ENCODE data around the gene NDUFB10.
"Not testable (repeated sequence)": the region's sequence is repeated elsewhere in the genome, so short reads cannot be mapped to it uniquely, and the experiment has no call there.

The NDUFB10 gene

DNA sequence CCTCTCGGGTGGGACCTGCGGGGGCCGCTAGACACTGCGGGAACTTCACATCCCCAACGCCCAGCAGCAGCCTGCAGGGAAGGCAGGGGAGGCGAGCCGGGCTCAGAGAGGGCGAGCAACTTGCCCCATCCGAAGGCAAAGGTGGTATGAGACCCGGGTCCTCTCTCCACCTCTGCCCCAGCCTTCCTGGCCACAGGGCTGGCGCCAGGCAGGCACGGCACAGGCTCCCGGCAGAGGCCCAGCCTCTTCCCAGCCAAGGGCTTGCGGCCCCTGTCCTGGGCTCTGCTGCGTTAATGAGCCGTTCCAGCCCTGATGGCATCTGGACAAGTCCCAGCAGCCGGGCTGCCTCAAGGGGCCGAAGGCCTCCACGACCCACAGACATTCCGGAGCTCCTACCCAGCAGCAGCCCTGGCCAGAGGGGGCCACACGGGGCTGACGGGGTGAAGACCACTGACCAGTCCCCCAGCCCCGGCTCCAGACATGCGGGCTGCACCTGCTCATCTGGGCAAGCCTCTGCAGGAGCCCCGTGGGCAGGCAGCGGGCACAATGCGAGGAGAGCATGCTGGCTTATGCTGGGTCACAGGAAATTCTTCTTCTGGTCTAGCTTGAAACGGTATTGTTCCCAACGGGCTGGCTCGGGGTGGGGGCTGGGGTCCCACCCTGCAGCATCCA lies 39.9 kb upstream of the NDUFB10 start:
- no peak overlapping the region for H3K4me3 ChIP-seq (ENCODE audit: low read depth, low read length)
- no peak for TF ChIP-seq CTCF (IDR thresholded peaks at IDR 0.05; ENCODE audit: borderline replicate concordance, insufficient read depth, low read depth, low read length)

DNA sequence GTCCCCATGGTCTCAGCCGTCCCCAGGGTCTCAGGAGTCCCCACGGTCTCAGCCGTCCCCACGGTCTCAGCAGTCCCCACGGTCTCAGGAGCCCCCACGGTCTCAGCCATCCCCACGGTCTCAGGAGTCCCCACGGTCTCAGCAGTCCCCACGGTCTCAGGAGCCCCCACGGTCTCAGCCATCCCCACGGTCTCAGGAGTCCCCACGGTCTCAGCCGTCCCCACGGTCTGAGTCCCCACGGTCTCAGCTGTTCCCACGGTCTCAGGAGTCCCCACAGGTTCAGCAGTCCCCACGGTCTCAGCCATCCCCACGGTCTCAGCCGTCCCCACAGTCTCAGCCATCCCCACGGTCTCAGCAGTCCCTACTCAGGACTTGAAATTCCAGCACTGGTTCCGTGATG lies 39.2 kb upstream of the NDUFB10 start:
- H3K4me3 ChIP-seq (ENCODE audit: low read depth, low read length): not testable (repeated sequence)

GRCh38 chr16:1920727-1921171 lies 38.6 kb upstream of the NDUFB10 start:
- no peak overlapping the region for H3K4me3 ChIP-seq (ENCODE audit: low read depth, low read length)
- no peak for TF ChIP-seq CTCF (IDR thresholded peaks at IDR 0.05; ENCODE audit: borderline replicate concordance, insufficient read depth, low read depth, low read length)

GRCh38 chr16:1922357-1922756 lies 37.0 kb upstream of the NDUFB10 start:
- no peak for TF ChIP-seq CTCF (IDR thresholded peaks at IDR 0.05; ENCODE audit: borderline replicate concordance, insufficient read depth, low read depth, low read length)

DNA sequence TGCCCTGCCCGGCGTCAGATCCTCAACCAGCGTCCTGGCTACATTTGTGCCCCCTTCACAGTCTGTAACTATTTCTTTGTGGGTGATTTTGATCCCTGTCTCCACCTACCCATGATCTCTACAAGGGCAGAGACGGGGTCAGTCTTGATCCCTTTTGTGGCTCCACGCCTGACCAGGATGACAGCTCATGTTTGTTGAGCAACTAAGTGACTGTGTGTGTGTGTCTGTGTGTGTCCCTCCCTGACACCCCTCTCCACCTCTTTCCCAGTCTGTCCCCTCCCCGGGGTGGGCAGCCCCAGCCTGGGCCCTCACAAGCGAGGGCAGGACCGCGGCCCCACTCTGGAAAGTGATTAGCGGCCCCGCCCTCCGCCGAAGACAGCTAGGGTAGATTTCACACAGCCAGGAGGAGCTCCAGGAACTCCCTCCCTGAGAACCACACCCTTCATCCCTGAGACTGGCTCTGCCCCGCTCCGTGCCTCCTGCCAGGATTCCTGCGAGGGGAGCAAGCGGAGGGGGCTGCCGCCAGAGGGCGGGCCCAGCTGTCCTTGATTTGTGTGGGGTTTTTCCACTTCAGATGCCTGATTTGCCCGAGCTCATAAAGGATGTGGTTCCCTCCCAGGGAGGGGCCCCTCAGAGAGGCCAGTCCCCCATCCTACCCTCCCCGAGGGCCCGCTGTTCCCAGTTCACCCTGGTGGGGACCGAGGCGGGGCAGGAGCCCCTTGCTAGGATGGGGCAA lies 35.9 kb upstream of the NDUFB10 start:
- no peak for TF ChIP-seq CTCF (IDR thresholded peaks at IDR 0.05; ENCODE audit: borderline replicate concordance, insufficient read depth, low read depth, low read length)
- H3K4me3 ChIP-seq (ENCODE audit: low read depth, low read length): no peak overlapping the region

More at GRCh38 chr16:1922357-1922756, 37.0 kb upstream of the NDUFB10 start:
- H3K4me3 ChIP-seq (ENCODE audit: low read depth, low read length): no peak overlapping the region

GRCh38 chr16:1924095-1924494 lies 35.2 kb upstream of the NDUFB10 start:
- no peak for TF ChIP-seq CTCF (IDR thresholded peaks at IDR 0.05; ENCODE audit: borderline replicate concordance, insufficient read depth, low read depth, low read length)
- no peak overlapping the region for H3K4me3 ChIP-seq (ENCODE audit: low read depth, low read length)

DNA sequence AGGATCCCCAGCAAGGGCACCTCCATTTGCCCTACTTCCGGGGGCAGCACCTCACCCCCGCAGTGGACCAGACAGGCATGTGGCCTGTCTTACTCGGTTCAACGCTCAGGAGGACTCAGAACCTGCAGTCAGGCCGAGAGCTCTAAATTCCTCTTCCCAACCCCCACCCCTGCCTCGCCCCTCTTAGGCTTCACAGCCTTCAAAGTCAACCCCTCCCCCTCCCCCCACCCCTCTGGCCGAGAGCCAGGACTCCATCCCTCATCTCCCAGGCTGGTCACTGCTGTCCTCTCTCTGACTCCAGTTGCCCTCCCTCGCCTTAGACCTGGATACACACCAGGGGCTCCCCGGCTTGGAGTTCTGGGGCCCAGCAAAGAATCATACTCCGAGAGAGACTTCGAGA lies 33.1 kb upstream of the NDUFB10 start:
- no peak overlapping the region for H3K4me3 ChIP-seq (ENCODE audit: low read depth, low read length)
- no peak for TF ChIP-seq CTCF (IDR thresholded peaks at IDR 0.05; ENCODE audit: borderline replicate concordance, insufficient read depth, low read depth, low read length)
